NT2/D1 (cell line): Measurements from ENCODE around the gene SH3PXD2A.

Experiments
- DNase-seq: peaks from one replicate; pipeline ENCODE4 v3.0.0-alpha.2; 2011; ENCODE audit warnings: low read depth, low spot score
- H3K27me3 ChIP-seq: 2 replicates; pipeline ENCODE4 v1.6.0; 2011; ENCODE audit warnings: mild to moderate bottlenecking; ENCODE audit not compliant: insufficient read length, insufficient read depth
- H3K36me3 ChIP-seq: 2 replicates; pipeline ENCODE4 v1.6.1; 2011; ENCODE audit warnings: mild to moderate bottlenecking, low read length, mixed read lengths; ENCODE audit not compliant: insufficient read depth, insufficient read length
- H3K4me1 ChIP-seq: 2 replicates; pipeline ENCODE4 v1.5.1; 2011; ENCODE audit not compliant: insufficient read depth, insufficient read length
- H3K4me3 ChIP-seq: 2 replicates; pipeline ENCODE4 v1.5.1; 2011; ENCODE audit warnings: low read depth; ENCODE audit not compliant: insufficient read length
- H3K9ac ChIP-seq: 2 replicates; pipeline ENCODE4 v1.6.0; 2011; ENCODE audit warnings: low read depth; ENCODE audit not compliant: insufficient read length
- H3K9me3 ChIP-seq: 2 replicates; pipeline ENCODE4 v1.5.1; 2011; ENCODE audit warnings: mild to moderate bottlenecking, low read length; ENCODE audit not compliant: insufficient read depth
- SUZ12 ChIP-seq: IDR thresholded peaks from 2 replicates; pipeline ENCODE4 v1.6.1; 2011; ENCODE audit not compliant: insufficient read length, insufficient read depth; ENCODE audit errors: extremely low read depth
- YY1 ChIP-seq: IDR thresholded peaks from 2 replicates; pipeline ENCODE4 v1.6.1; 2011; ENCODE audit not compliant: insufficient read length, insufficient read depth
- ZNF274 ChIP-seq: IDR thresholded peaks from 2 replicates; pipeline ENCODE4 v1.6.1; 2011; ENCODE audit warnings: mild to moderate bottlenecking, low read depth, low read length

SH3PXD2A gene

GRCh38 chr10:103648251-103648635 is 207.1 kb downstream of the SH3PXD2A start:
- H3K9ac ChIP-seq: no peak overlapping the region
- H3K36me3 ChIP-seq: peaks cover 75% of the 10 kb centered on the region
- TF ChIP-seq SUZ12 (no peak), ZNF274 (no peak), YY1 (no peak)
- H3K27me3 ChIP-seq: no peaks in the 10 kb centered on the region
- H3K9me3 ChIP-seq: no peaks in the 10 kb centered on the region
- DNase-seq: no peak
- no peak overlapping the region for H3K4me3 ChIP-seq
- peaks cover 14% of the 10 kb centered on the region for H3K4me1 ChIP-seq

- Histone ChIP-seq H3K36me3 (peaks cover 79% of the 10 kb centered on the region), H3K27me3 (no peaks in the 10 kb centered on the region), H3K9me3 (no peaks in the 10 kb centered on the region), H3K4me1 (peaks cover 14% of the 10 kb centered on the region), H3K9ac (no peak overlapping the region), H3K4me3 (no peak overlapping the region)
- no peak for DNase-seq
- TF ChIP-seq ZNF274: no peak
- TF ChIP-seq YY1: no peak
- no peak for TF ChIP-seq SUZ12
Measured at GRCh38 chr10:103646304-103646703, 209.1 kb downstream of the SH3PXD2A start.

DNA sequence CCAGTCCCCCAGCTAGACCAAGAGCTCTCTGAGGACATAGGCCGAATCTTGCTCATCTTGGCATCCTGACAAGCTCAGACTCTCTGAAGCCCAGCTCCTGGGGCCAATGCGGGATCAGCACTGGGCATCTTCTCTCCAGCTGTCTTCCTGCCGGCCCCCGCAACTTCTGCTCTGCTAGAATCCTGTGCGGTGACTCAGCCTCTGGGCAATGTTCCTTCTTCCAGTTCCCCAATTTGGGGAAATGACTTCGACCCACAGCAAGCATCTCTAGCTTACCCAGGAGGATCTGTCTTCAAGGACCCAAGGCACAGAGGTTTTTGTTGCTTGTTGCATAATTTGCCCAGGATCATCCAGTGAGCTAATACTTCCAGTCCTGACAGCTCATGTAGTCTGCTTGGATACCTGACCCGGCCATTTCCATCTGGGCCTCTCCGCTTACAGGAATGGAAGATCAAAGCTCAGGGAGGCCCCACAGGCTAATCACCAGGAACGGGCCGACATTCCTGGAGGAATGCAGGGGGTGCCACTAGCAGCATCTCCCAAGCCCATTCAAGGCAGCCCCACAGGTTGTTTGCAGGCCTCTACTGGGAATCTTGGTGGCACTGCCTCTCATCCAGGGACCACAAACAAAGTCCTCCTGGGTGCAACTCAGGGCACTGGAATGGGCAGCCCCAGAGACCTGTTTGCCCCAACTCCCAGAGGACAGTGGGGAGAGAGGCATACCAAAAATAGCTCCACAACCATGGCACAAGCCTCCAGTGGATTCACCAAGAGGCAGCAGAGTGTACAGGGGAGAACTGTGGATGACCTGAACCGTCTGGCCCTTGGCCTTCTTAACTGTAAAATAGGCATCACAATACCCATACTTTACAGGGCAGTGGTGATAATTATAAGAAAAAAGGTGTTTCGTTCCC is 210.0 kb downstream of the SH3PXD2A start:
- no peak overlapping the region for H3K4me3 ChIP-seq
- TF ChIP-seq SUZ12: no peak
- H3K9me3 ChIP-seq: no peaks in the 10 kb centered on the region
- no peaks in the 10 kb centered on the region for H3K27me3 ChIP-seq
- peaks cover 17% of the 10 kb centered on the region for H3K4me1 ChIP-seq
- no peak overlapping the region for H3K9ac ChIP-seq
- DNase-seq: no peak
- peaks cover 79% of the 10 kb centered on the region for H3K36me3 ChIP-seq

GRCh38 chr10:103643381-103643780 is 212.0 kb downstream of the SH3PXD2A start:
- H3K4me3 ChIP-seq: no peak overlapping the region
- TF ChIP-seq YY1 (no peak), SUZ12 (no peak), ZNF274 (no peak)
- no peaks in the 10 kb centered on the region for H3K9me3 ChIP-seq
- H3K4me1 ChIP-seq: peaks cover 16% of the 10 kb centered on the region
- no peaks in the 10 kb centered on the region for H3K27me3 ChIP-seq
- DNase-seq: no peak
- no peak overlapping the region for H3K9ac ChIP-seq
- H3K36me3 ChIP-seq: peaks cover 75% of the 10 kb centered on the region

- Histone ChIP-seq H3K9ac (no peak overlapping the region), H3K27me3 (no peaks in the 10 kb centered on the region), H3K4me1 (peaks cover 31% of the 10 kb centered on the region), H3K36me3 (peaks cover 72% of the 10 kb centered on the region), H3K9me3 (no peaks in the 10 kb centered on the region), H3K4me3 (no peak overlapping the region)
- no peak for TF ChIP-seq SUZ12
- no peak for TF ChIP-seq YY1
- TF ChIP-seq ZNF274: no peak
- DNase-seq: no peak
Measured at GRCh38 chr10:103641326-103641725, 214.1 kb downstream of the SH3PXD2A start.

DNA sequence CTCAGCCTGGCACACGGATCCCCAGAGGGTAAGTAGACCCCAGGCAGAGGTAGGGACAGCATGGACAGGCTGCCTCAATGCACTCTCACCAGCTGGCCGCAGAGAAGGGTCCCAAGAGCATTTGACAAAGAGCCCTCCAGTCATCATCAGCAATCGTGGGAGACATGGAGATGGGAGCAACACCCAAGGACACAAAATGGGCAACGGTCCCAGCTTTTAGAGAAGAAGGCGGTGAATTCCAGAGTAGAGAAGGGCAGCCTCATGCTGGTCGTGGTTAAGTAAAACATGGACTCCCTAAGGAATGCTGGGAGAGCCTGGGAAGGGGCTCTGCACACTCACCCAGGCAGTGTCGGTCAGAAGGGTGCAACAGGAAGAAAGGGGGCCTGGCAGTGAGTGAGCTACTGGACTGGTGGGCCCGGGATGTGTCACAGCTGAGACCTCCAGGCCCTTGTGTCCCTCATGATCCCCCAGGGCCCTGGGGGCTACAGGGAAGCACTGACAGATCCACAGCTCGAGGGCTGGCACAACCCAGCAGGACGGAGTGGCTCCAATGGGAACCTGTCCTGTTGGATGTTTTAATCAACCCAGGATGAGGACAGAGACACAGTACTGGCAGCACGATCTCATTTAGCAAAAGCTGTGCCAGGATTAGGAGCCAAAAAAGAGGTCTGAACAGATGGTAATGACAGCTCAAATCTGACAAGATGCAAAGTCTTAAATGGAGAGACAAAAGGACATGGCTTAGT is 214.8 kb downstream of the SH3PXD2A start:
- TF ChIP-seq YY1 (no peak), ZNF274 (no peak), SUZ12 (no peak)
- H3K36me3 ChIP-seq: peaks cover 73% of the 10 kb centered on the region
- no peak for DNase-seq
- no peaks in the 10 kb centered on the region for H3K27me3 ChIP-seq
- peaks cover 30% of the 10 kb centered on the region for H3K4me1 ChIP-seq
- H3K9me3 ChIP-seq: no peaks in the 10 kb centered on the region
- no peak overlapping the region for H3K9ac ChIP-seq
- no peak overlapping the region for H3K4me3 ChIP-seq

- H3K4me1 ChIP-seq: peaks cover 37% of the 10 kb centered on the region
- peaks cover 79% of the 10 kb centered on the region for H3K36me3 ChIP-seq
- no peak overlapping the region for H3K4me3 ChIP-seq
- H3K9ac ChIP-seq: no peak overlapping the region
- no peaks in the 10 kb centered on the region for H3K27me3 ChIP-seq
- no peak for DNase-seq
- no peak for TF ChIP-seq SUZ12
- TF ChIP-seq ZNF274: no peak
- no peak for TF ChIP-seq YY1
- H3K9me3 ChIP-seq: no peaks in the 10 kb centered on the region
Measured at GRCh38 chr10:103638948-103639347, 216.4 kb downstream of the SH3PXD2A start.
